PFSK-1 (cell line): ENCODE measurements around the gene KATNIP.

Experiments
- POLR2AphosphoS5 ChIP-seq: IDR thresholded peaks from 2 replicates; pipeline ENCODE4 v1.6.1; 2012; ENCODE audit warnings: low read depth, mild to moderate bottlenecking, control low read depth, low read length, moderate library complexity
- SIN3A ChIP-seq: IDR thresholded peaks from 2 replicates; pipeline ENCODE4 v1.6.1; 2012; ENCODE audit warnings: mild to moderate bottlenecking, low read length, moderate library complexity, borderline replicate concordance; ENCODE audit not compliant: insufficient read depth
- TAF1 ChIP-seq: IDR thresholded peaks from 2 replicates; pipeline ENCODE4 v1.6.1; 2012; ENCODE audit warnings: low read length, control low read depth, borderline replicate concordance; ENCODE audit not compliant: insufficient read depth
- TF ChIP-seq, protein P1 (sequence below), 2 experiments: IDR thresholded peaks; 2 replicates each; pipeline versions ENCODE4 v1.6.1 to v1.8.0; 2011 to 2012; ENCODE audit warnings: low read depth in 2 of 2, low read length in 2 of 2, control low read depth in 1 of 2, inconsistent platforms in 1 of 2, mild to moderate bottlenecking in 1 of 2, moderate library complexity in 1 of 2; ENCODE audit not compliant: insufficient read depth in 1 of 2

DNA sequence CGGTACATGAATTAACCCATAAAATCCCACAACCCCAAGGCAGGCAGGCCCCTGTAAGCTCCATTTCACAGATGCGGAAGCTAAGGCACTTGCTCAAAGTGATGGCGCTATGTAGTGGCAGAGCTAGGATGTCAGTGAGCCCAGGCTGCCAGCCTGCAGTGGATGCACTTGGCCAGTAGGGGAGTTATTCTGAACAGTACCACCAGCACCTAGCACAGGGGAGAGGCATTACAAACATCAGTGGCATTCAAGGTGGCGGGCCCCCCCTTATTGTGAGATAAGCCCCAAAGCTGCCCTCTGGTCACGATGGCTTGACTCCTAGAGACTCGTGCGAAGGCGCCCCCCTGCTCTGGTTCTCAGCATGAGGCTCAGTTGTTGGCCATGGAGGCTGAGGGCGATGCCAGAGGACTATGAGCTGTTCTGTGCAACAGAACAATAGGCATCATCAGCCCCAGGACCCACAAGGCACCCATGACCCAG, 34.0 kb upstream of the KATNIP start:
- TF ChIP-seq, protein P1, sequence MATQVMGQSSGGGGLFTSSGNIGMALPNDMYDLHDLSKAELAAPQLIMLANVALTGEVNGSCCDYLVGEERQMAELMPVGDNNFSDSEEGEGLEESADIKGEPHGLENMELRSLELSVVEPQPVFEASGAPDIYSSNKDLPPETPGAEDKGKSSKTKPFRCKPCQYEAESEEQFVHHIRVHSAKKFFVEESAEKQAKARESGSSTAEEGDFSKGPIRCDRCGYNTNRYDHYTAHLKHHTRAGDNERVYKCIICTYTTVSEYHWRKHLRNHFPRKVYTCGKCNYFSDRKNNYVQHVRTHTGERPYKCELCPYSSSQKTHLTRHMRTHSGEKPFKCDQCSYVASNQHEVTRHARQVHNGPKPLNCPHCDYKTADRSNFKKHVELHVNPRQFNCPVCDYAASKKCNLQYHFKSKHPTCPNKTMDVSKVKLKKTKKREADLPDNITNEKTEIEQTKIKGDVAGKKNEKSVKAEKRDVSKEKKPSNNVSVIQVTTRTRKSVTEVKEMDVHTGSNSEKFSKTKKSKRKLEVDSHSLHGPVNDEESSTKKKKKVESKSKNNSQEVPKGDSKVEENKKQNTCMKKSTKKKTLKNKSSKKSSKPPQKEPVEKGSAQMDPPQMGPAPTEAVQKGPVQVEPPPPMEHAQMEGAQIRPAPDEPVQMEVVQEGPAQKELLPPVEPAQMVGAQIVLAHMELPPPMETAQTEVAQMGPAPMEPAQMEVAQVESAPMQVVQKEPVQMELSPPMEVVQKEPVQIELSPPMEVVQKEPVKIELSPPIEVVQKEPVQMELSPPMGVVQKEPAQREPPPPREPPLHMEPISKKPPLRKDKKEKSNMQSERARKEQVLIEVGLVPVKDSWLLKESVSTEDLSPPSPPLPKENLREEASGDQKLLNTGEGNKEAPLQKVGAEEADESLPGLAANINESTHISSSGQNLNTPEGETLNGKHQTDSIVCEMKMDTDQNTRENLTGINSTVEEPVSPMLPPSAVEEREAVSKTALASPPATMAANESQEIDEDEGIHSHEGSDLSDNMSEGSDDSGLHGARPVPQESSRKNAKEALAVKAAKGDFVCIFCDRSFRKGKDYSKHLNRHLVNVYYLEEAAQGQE (IDR thresholded peaks at IDR 0.05; ENCODE audit: insufficient read depth in 1 of 2, low read depth in 2 of 2, low read length in 2 of 2), result no peak
- TF ChIP-seq SIN3A (no peak), POLR2AphosphoS5 (no peak), TAF1 (no peak)
